Transverse colon (tissue), 4 donors: Measurements from ENCODE around the gene LAMTOR4. TPM values are rescaled to one million over a fixed set of nuclear protein-coding genes. Genes with fewer than 3 reads are reported as not detected.
A peak's percentile ranks its signal among the peaks of the same experiment; 100 is the strongest.

Experiments
- DNase-seq: peaks from one replicate; pipeline ENCODE4 v3.0.0-alpha.2; 2019
- H3K27ac ChIP-seq, 4 donors: fragments of 200-600 bp; sonication (generic); 2 replicates each; pipeline ENCODE4 v1.5.1; 2016 to 2018; ENCODE audit warnings: inconsistent platforms in 4 of 4
- H3K27me3 ChIP-seq: fragments of 200-600 bp; sonication (generic); 2 replicates; pipeline ENCODE4 v1.5.1; 2017; ENCODE audit warnings: inconsistent platforms
- H3K36me3 ChIP-seq, 4 donors: fragments of 200-600 bp; sonication (generic); 2 replicates each; pipeline ENCODE4 v1.5.1; 2017 to 2019; ENCODE audit warnings: inconsistent platforms in 4 of 4
- H3K4me1 ChIP-seq, 4 donors: fragments of 200-600 bp; sonication (generic); 2 replicates each; pipeline ENCODE4 v1.5.1; 2017 to 2020; ENCODE audit warnings: inconsistent platforms in 4 of 4
- H3K4me3 ChIP-seq, 4 donors: fragments of 200-600 bp; sonication (generic); 1 replicate in 1 of 4; 2 replicates in 3 of 4; pipeline versions ENCODE4 v1.5.1 to v1.6.1; 2017 to 2019; ENCODE audit warnings: inconsistent platforms in 4 of 4
- H3K9me3 ChIP-seq, 2 donors: fragments of 200-600 bp; sonication (generic); 2 replicates each; pipeline ENCODE4 v1.5.1; 2017 to 2019; ENCODE audit warnings: inconsistent platforms in 2 of 2
- EP300 ChIP-seq: sonication (generic); formaldehyde crosslinking; IDR thresholded peaks from one replicate; pipeline ENCODE4 v1.6.1; 2017; ENCODE audit warnings: antibody characterized with exemption, low read depth
- POLR2A ChIP-seq: fragments of 450-650 bp; IDR thresholded peaks from one replicate; pipeline ENCODE4 v1.6.1; 2016; ENCODE audit warnings: antibody characterized with exemption, mild to moderate bottlenecking, moderate library complexity
- POLR2AphosphoS5 ChIP-seq, 3 donors: sonication (generic); formaldehyde crosslinking; IDR thresholded peaks; one replicate each; pipeline ENCODE4 v1.6.1; 2016; ENCODE audit warnings: antibody characterized with exemption in 3 of 3
- WGBS, 2 donors: methylation state at CpG; one replicate each; pipeline ENCODE4 v1.1.5; 2018; ENCODE audit warnings: low coverage in 1 of 2; 5-methylcytosine and 5-hydroxymethylcytosine counted together
- in situ Hi-C, 4 donors: fragments of 200-750 bp; cut with MboI; loops; one replicate each; pipeline versions ENCODE4 v1.15.0 to v1.15.1; 2017; ENCODE audit warnings: low sequenced_read_pairs in 3 of 4, low pct_ligation_motif_present in 1 of 4, low pct_unique_long_range_greater_than_20kb in 1 of 4
- intact Hi-C: fragments of 100-400 bp; cut with DNase I; formaldehyde crosslinking; loops from one replicate; pipeline ENCODE4 v1.15.1; 2023; ENCODE audit warnings: low total_unique reads
- total RNA-seq, 4 donors: library from RNA; depleted of rRNA; stranded (reverse); fragments of >200 nt; gene quantifications; one replicate each; pipeline ENCODE4 v1.1.0, GENCODE V29; 2016
- TF ChIP-seq, protein P1 (sequence below), 5 experiments: fragments of 200-600 bp in 3 of 5; fragments of 450-650 bp in 2 of 5; sonication (generic) in 3 of 5; IDR thresholded peaks; 1 replicate in 2 of 5; 2 replicates in 3 of 5; pipeline ENCODE4 v1.5.1; 2016 to 2017; ENCODE audit warnings: antibody characterized with exemption in 5 of 5, inconsistent platforms in 3 of 5, mild to moderate bottlenecking in 2 of 5, moderate library complexity in 1 of 5

Gene LAMTOR4
- total RNA-seq, 4 donors from 2014 or later = 105 to 403 (median 256) TPM

DNA sequence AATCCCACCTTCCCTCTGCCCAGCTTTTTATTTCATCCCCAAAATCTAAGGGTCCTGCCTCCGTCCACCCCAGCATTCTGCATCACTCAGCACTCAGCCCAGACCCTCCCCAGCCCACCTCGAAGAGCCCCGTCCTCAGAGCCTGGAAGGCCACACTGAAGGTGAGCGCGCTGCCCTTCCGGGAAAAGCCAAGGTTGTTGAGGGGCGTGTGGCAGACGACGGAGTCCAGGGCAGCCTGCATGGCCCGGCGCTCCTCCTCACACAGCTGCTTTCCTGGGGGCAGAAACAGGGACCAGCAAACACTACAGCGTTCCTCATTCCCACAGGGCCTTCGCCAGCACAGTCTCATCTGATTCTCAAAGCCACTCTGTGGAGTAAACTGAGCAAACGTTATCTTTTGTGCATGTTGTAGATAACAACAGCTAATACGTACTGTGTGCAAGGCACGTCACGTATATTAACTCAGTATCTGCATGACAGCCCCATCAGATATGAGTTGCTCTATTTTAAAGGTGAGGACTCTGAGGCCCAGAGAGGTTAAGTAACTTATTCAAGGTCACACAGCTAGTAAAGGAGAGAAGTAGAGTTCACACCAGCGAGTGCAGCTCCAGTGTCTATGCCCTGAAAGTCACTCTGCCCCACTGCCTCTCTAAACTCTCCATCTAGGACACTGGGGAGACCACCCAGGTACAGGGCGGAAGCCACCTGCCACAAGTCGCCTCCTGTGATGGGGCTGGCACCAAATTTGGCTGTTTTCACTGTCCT lies 7.0 kb downstream of the LAMTOR4 start:
- H3K27ac ChIP-seq = peak overlapping the region; percentile 89 to 91 (median 90)
- in situ Hi-C loops (no loop called here), intact Hi-C loops (no loop called here)
- no peak for DNase-seq
- H3K9me3 ChIP-seq = no peaks in the 10 kb centered on the region
- H3K4me1 ChIP-seq = peaks cover 24 to 79% (median 51%) of the 10 kb centered on the region in 4 donors
- no peaks in the 10 kb centered on the region for H3K27me3 ChIP-seq
- H3K4me3 ChIP-seq = no peak overlapping the region
- peaks cover 0 to 6% (median 0%) of the 10 kb centered on the region in 4 donors for H3K36me3 ChIP-seq
- 86% methylated on average over 20 of the region's 20 CpGs; no CpG with 5 or more reads in 1 of the 2 donors for WGBS, 2 donors
- TF ChIP-seq EP300 (no peak), POLR2A (no peak), POLR2AphosphoS5 (IDR thresholded peaks at IDR 0.05) (no peak)
- TF ChIP-seq, protein P1, sequence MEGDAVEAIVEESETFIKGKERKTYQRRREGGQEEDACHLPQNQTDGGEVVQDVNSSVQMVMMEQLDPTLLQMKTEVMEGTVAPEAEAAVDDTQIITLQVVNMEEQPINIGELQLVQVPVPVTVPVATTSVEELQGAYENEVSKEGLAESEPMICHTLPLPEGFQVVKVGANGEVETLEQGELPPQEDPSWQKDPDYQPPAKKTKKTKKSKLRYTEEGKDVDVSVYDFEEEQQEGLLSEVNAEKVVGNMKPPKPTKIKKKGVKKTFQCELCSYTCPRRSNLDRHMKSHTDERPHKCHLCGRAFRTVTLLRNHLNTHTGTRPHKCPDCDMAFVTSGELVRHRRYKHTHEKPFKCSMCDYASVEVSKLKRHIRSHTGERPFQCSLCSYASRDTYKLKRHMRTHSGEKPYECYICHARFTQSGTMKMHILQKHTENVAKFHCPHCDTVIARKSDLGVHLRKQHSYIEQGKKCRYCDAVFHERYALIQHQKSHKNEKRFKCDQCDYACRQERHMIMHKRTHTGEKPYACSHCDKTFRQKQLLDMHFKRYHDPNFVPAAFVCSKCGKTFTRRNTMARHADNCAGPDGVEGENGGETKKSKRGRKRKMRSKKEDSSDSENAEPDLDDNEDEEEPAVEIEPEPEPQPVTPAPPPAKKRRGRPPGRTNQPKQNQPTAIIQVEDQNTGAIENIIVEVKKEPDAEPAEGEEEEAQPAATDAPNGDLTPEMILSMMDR (IDR thresholded peaks at IDR 0.05) = no peak

- Histone ChIP-seq H3K9me3 (no peaks in the 10 kb centered on the region), H3K36me3 (peaks cover 0 to 6% (median 0%) of the 10 kb centered on the region in 4 donors), H3K4me1 (peaks cover 24 to 71% (median 51%) of the 10 kb centered on the region in 4 donors), H3K4me3 (no peak overlapping the region), H3K27ac (peak overlapping the region; percentile 89 to 91 (median 90)), H3K27me3 (no peaks in the 10 kb centered on the region)
- TF ChIP-seq POLR2A (no peak), EP300 (no peak), POLR2AphosphoS5 (IDR thresholded peaks at IDR 0.05) (no peak)
- TF ChIP-seq, protein P1 (IDR thresholded peaks at IDR 0.05) = no peak
- intact Hi-C loops (no loop called here), in situ Hi-C loops (no loop called here)
- DNase-seq = no peak
- 80 to 92% methylated on average over 12 to 16 of the region's 16 CpGs for WGBS, 2 donors
Observed at GRCh38 chr7:100156331-100157068, 7.8 kb downstream of the LAMTOR4 start.

DNA sequence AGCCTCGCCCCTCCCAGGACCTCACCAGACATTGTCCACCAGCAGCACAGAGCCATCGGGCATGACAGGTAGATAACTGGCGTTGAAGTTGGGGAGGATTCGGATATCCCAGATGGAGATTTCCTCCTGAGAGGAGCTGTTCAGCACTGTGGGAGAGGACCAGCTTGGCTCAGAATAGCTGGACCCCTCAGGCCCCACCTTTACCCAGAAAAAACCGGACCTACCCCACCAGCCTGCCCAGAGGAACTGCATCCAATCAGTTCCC lies 8.3 kb downstream of the LAMTOR4 start:
- peaks cover 24 to 66% (median 51%) of the 10 kb centered on the region in 4 donors for H3K4me1 ChIP-seq
- TF ChIP-seq EP300 (no peak), POLR2AphosphoS5 (IDR thresholded peaks at IDR 0.05) (no peak), POLR2A (no peak)
- TF ChIP-seq, protein P1 (IDR thresholded peaks at IDR 0.05) = no peak
- DNase-seq = no peak
- no peaks in the 10 kb centered on the region for H3K9me3 ChIP-seq
- intact Hi-C loops = no loop called here
- H3K4me3 ChIP-seq = peak overlapping the region in 1 of 4 donors; percentile 92
- peaks cover 0 to 6% (median 0%) of the 10 kb centered on the region in 4 donors for H3K36me3 ChIP-seq
- H3K27me3 ChIP-seq = no peaks in the 10 kb centered on the region
- in situ Hi-C loops = no loop called here
- peak overlapping the region; percentile 79 to 91 (median 90) for H3K27ac ChIP-seq
- 71% methylated on average over 4 of the region's 5 CpGs; no CpG with 5 or more reads in 1 of the 2 donors for WGBS, 2 donors
